Natural killer cell treated with Interleukin-12 subunit alpha and Interleukin-12 subunit beta and Interleukin-15 and Interleukin-18, amount 100 ng/mL, for 72 hours (primary cell): ENCODE data around the gene INPP5B. TPM values are rescaled to one million over a fixed set of nuclear protein-coding genes. Genes with fewer than 3 reads are reported as not detected.
"Not testable (repeated sequence)": the region's sequence is repeated elsewhere in the genome, so short reads cannot be mapped to it uniquely, and the experiment has no call there.

Experiments used
- ATAC-seq, 2 donors: fragments of 150-1000 bp; cut with Tn5 transposase in 1 of 2; sonication (Bioruptor Pico), chemical (Tn5 transposase) in 1 of 2; 2 replicates each; pipeline ENCODE4 v1.10.0; 2021
- DNase-seq: peaks from one replicate; pipeline ENCODE4 v3.0.0; 2022; ENCODE audit warnings: low spot score
- H3K27ac Mint-ChIP-seq, 2 donors: 1 replicate in 1 of 2; 2 replicates in 1 of 2; pipeline ENCODE4 v1.8.0; 2022; ENCODE audit warnings: mixed read lengths in 2 of 2, mild to moderate bottlenecking in 1 of 2, moderate library complexity in 1 of 2
- H3K27me3 Mint-ChIP-seq, 2 donors: 1 replicate in 1 of 2; 2 replicates in 1 of 2; pipeline ENCODE4 v1.8.0; 2022; ENCODE audit warnings: mixed read lengths in 2 of 2
- H3K36me3 Mint-ChIP-seq: one replicate; pipeline ENCODE4 v1.8.0; 2022; ENCODE audit warnings: mixed read lengths
- H3K4me1 Mint-ChIP-seq, 2 donors: 1 replicate in 1 of 2; 2 replicates in 1 of 2; pipeline ENCODE4 v1.8.0; 2022; ENCODE audit warnings: low read depth in 2 of 2, mixed read lengths in 2 of 2, mild to moderate bottlenecking in 1 of 2
- H3K4me3 Mint-ChIP-seq: one replicate; pipeline ENCODE4 v1.8.0; 2022; ENCODE audit warnings: mixed read lengths
- H3K9me3 Mint-ChIP-seq: 2 replicates; pipeline ENCODE4 v1.8.0; 2022; ENCODE audit warnings: mixed read lengths
- total RNA-seq, 2 donors: library from RNA; stranded (reverse); gene quantifications; one replicate each; pipeline ENCODE4 v1.2.3, GENCODE V29; 2022

The INPP5B gene
- total RNA-seq, 2 donors from 2014 or later, result 48.1 to 86.0 TPM

- H3K36me3 Mint-ChIP-seq, result no peaks in the 10 kb centered on the region
- H3K9me3 Mint-ChIP-seq, result no peaks in the 10 kb centered on the region
- H3K27me3 Mint-ChIP-seq, result no peaks in the 10 kb centered on the region
- DNase-seq (no peak), ATAC-seq (peak in 1 of 2 donors; percentile 11)
- H3K27ac Mint-ChIP-seq, result peak overlapping the region in 1 of 2 donors; percentile 47
- peaks cover 4 to 12% of the 10 kb centered on the region in 2 donors for H3K4me1 Mint-ChIP-seq
- H3K4me3 Mint-ChIP-seq, result no peak overlapping the region
Measured at GRCh38 chr1:37940299-37940947, 6.4 kb downstream of the INPP5B start.

GRCh38 chr1:37936760-37937159 lies 10.1 kb downstream of the INPP5B start:
- not testable (repeated sequence) for DNase-seq, ATAC-seq, H3K27me3 Mint-ChIP-seq, H3K4me3 Mint-ChIP-seq, H3K27ac Mint-ChIP-seq, H3K36me3 Mint-ChIP-seq, H3K9me3 Mint-ChIP-seq
- peaks cover 6 to 20% of the 10 kb centered on the region in 2 donors for H3K4me1 Mint-ChIP-seq

- DNase-seq (no peak), ATAC-seq (no peak)
- no peaks in the 10 kb centered on the region for H3K9me3 Mint-ChIP-seq
- H3K4me3 Mint-ChIP-seq, result peak overlapping the region; percentile 42
- H3K4me1 Mint-ChIP-seq, result peaks cover 21 to 38% of the 10 kb centered on the region in 2 donors
- H3K36me3 Mint-ChIP-seq, result no peaks in the 10 kb centered on the region
- H3K27ac Mint-ChIP-seq, result no peak overlapping the region
- no peaks in the 10 kb centered on the region for H3K27me3 Mint-ChIP-seq
Measured at GRCh38 chr1:37932759-37933158, 14.1 kb downstream of the INPP5B start.

GRCh38 chr1:37931361-37932158 lies 15.3 kb downstream of the INPP5B start:
- H3K27me3 Mint-ChIP-seq, result no peaks in the 10 kb centered on the region
- DNase-seq (peak; percentile 96), ATAC-seq (peak; percentile 98 to 99)
- H3K4me3 Mint-ChIP-seq, result peak overlapping the region; percentile 92
- H3K36me3 Mint-ChIP-seq, result no peaks in the 10 kb centered on the region
- peaks cover 27 to 46% of the 10 kb centered on the region in 2 donors for H3K4me1 Mint-ChIP-seq
- H3K9me3 Mint-ChIP-seq, result no peaks in the 10 kb centered on the region
- peak overlapping the region; percentile 74 to 92 for H3K27ac Mint-ChIP-seq

- H3K4me1 Mint-ChIP-seq, result peaks cover 29 to 45% of the 10 kb centered on the region in 2 donors
- ATAC-seq (peak in 1 of 2 donors; percentile 11), DNase-seq (no peak)
Measured at GRCh38 chr1:37931102-37931360, 15.8 kb downstream of the INPP5B start.

GRCh38 chr1:37930246-37931101 lies 16.4 kb downstream of the INPP5B start:
- peak; percentile 51 to 52 for ATAC-seq
- Mint-ChIP-seq H3K4me1 (peaks cover 35 to 49% of the 10 kb centered on the region in 2 donors), H3K9me3 (no peaks in the 10 kb centered on the region), H3K27ac (peak overlapping the region; percentile 74 to 92), H3K4me3 (peak overlapping the region; percentile 92), H3K36me3 (no peaks in the 10 kb centered on the region), H3K27me3 (no peaks in the 10 kb centered on the region)
- peak; percentile 69 for DNase-seq

More at GRCh38 chr1:37931102-37931360, 15.8 kb downstream of the INPP5B start:
- Mint-ChIP-seq H3K4me3 (peak overlapping the region; percentile 92), H3K27me3 (no peaks in the 10 kb centered on the region), H3K36me3 (no peaks in the 10 kb centered on the region), H3K9me3 (no peaks in the 10 kb centered on the region), H3K27ac (peak overlapping the region; percentile 74 to 92)

- H3K36me3 Mint-ChIP-seq, result no peaks in the 10 kb centered on the region
- ATAC-seq (peak in 1 of 2 donors; percentile 25), DNase-seq (no peak)
- H3K4me3 Mint-ChIP-seq, result peak overlapping the region; percentile 46
- H3K4me1 Mint-ChIP-seq, result peaks cover 50% of the 10 kb centered on the region in 2 donors
- H3K9me3 Mint-ChIP-seq, result no peaks in the 10 kb centered on the region
- no peaks in the 10 kb centered on the region for H3K27me3 Mint-ChIP-seq
- H3K27ac Mint-ChIP-seq, result peak overlapping the region; percentile 77 to 85
Measured at GRCh38 chr1:37926038-37926924, 20.6 kb downstream of the INPP5B start.

- DNase-seq (no peak), ATAC-seq (no peak)
- Mint-ChIP-seq H3K27ac (peak overlapping the region; percentile 77 to 85), H3K27me3 (no peaks in the 10 kb centered on the region), H3K36me3 (no peaks in the 10 kb centered on the region), H3K4me1 (peaks cover 40 to 43% of the 10 kb centered on the region in 2 donors), H3K9me3 (no peaks in the 10 kb centered on the region), H3K4me3 (peak overlapping the region; percentile 46)
Measured at GRCh38 chr1:37925316-37925715, 21.5 kb downstream of the INPP5B start.

GRCh38 chr1:37923551-37923889 lies 23.3 kb downstream of the INPP5B start:
- no peak for DNase-seq
- H3K36me3 Mint-ChIP-seq, result peaks cover 5% of the 10 kb centered on the region
- no peaks in the 10 kb centered on the region for H3K27me3 Mint-ChIP-seq
- peak overlapping the region; percentile 85 to 89 for H3K27ac Mint-ChIP-seq
- peak overlapping the region; percentile 75 for H3K4me3 Mint-ChIP-seq
- ATAC-seq, result peak in 1 of 2 donors; percentile 29
- no peaks in the 10 kb centered on the region for H3K9me3 Mint-ChIP-seq
- H3K4me1 Mint-ChIP-seq, result peaks cover 47 to 49% of the 10 kb centered on the region in 2 donors

- peak overlapping the region; percentile 75 for H3K4me3 Mint-ChIP-seq
Measured at GRCh38 chr1:37922767-37923550, 23.9 kb downstream of the INPP5B start.

GRCh38 chr1:37919277-37919676 lies 27.6 kb downstream of the INPP5B start:
- no peak for DNase-seq
- Mint-ChIP-seq H3K9me3 (no peaks in the 10 kb centered on the region), H3K27me3 (no peaks in the 10 kb centered on the region), H3K36me3 (peaks cover 5% of the 10 kb centered on the region), H3K4me3 (no peak overlapping the region), H3K4me1 (peaks cover 31 to 35% of the 10 kb centered on the region in 2 donors), H3K27ac (peak overlapping the region; percentile 16 to 24)
- ATAC-seq, result no peak

More at GRCh38 chr1:37922767-37923550, 23.9 kb downstream of the INPP5B start:
- ATAC-seq (peak; percentile 82 to 90), DNase-seq (peak; percentile 68)
- H3K4me1 Mint-ChIP-seq, result peaks cover 52 to 53% of the 10 kb centered on the region in 2 donors
- H3K36me3 Mint-ChIP-seq, result peaks cover 5% of the 10 kb centered on the region
- no peaks in the 10 kb centered on the region for H3K27me3 Mint-ChIP-seq
- peak overlapping the region; percentile 85 to 89 for H3K27ac Mint-ChIP-seq
- H3K9me3 Mint-ChIP-seq, result no peaks in the 10 kb centered on the region

- Mint-ChIP-seq H3K9me3 (no peaks in the 10 kb centered on the region), H3K4me1 (peaks cover 19 to 22% of the 10 kb centered on the region in 2 donors), H3K36me3 (peaks cover 5% of the 10 kb centered on the region), H3K27me3 (no peaks in the 10 kb centered on the region), H3K4me3 (no peak overlapping the region), H3K27ac (peak overlapping the region in 1 of 2 donors; percentile 23)
- DNase-seq, result no peak
- ATAC-seq, result no peak
Measured at GRCh38 chr1:37915476-37916093, 31.3 kb downstream of the INPP5B start.
